ENCODE data around the gene FMO4. TPM values are rescaled to one million over a fixed set of nuclear protein-coding genes. Genes with fewer than 3 reads are reported as not detected.

The FMO4 gene, protein sequence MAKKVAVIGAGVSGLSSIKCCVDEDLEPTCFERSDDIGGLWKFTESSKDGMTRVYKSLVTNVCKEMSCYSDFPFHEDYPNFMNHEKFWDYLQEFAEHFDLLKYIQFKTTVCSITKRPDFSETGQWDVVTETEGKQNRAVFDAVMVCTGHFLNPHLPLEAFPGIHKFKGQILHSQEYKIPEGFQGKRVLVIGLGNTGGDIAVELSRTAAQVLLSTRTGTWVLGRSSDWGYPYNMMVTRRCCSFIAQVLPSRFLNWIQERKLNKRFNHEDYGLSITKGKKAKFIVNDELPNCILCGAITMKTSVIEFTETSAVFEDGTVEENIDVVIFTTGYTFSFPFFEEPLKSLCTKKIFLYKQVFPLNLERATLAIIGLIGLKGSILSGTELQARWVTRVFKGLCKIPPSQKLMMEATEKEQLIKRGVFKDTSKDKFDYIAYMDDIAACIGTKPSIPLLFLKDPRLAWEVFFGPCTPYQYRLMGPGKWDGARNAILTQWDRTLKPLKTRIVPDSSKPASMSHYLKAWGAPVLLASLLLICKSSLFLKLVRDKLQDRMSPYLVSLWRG
- total RNA-seq, result 1 to 10 TPM; 1.3 to 1.5 TPM

DNA sequence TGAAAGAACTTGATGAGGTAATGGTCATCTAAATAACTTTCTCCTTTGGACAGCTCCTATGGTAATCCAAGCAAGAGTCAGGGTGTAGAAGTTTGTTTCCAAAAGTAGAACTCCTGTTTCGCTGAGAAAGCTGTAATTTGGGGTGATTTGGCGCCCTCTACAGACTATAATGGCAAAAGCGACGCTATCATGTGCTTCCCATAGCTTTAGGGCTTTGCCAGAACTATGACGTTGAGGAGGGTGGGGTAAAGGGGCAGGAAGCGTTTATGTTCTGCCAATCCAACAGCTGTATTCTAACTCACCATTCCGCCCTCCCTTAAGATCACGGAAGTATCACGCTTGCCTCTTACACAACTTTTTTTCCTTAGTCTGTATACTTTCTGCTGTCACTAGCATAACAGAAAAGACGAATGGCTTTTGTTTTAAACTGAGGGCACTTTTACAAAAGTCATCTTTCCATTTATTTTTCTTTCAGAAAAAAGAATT is at the start of gene FMO4:
Gene FMO4, plus strand, starts transcription at position 349 of the 486 bp plus-strand sequence. CDS start 5,643 bp downstream, outside the sequence.

Other genes with a start within 250 kb of the FMO4 start
- gene FMO3, start 223.3 kb upstream of the FMO4 start, total RNA-seq, result not detected
- gene FMO2, start 128.9 kb upstream of the FMO4 start, total RNA-seq, result not detected
- not detected for gene FMO1, start 65.7 kb upstream of the FMO4 start, total RNA-seq
- gene PRRC2C, start 171.3 kb downstream of the FMO4 start, total RNA-seq, result 100 to 1,000 TPM; 208 to 213 TPM

Measured in activated naive CD4-positive, alpha-beta T cell treated with anti-CD3 and anti-CD28 coated beads, Interleukin-2, amount 10 ng/mL, durations not matched to agents 5 hours and 36 hours (primary cell).